Transverse colon (tissue), 4 donors: ENCODE results near the gene GPR101. TPM values are rescaled to one million over a fixed set of nuclear protein-coding genes. Genes with fewer than 3 reads are reported as not detected.
"Not testable (repeated sequence)": the region's sequence is repeated elsewhere in the genome, so short reads cannot be mapped to it uniquely, and the experiment has no call there.

Source experiments
- DNase-seq: peaks from one replicate; pipeline ENCODE4 v3.0.0-alpha.2; 2019
- H3K27ac ChIP-seq, 4 donors: fragments of 200-600 bp; sonication (generic); 2 replicates each; pipeline ENCODE4 v1.5.1; 2016 to 2018; ENCODE audit warnings: inconsistent platforms in 4 of 4
- H3K27me3 ChIP-seq: fragments of 200-600 bp; sonication (generic); 2 replicates; pipeline ENCODE4 v1.5.1; 2017; ENCODE audit warnings: inconsistent platforms
- H3K36me3 ChIP-seq, 4 donors: fragments of 200-600 bp; sonication (generic); 2 replicates each; pipeline ENCODE4 v1.5.1; 2017 to 2019; ENCODE audit warnings: inconsistent platforms in 4 of 4
- H3K4me1 ChIP-seq, 4 donors: fragments of 200-600 bp; sonication (generic); 2 replicates each; pipeline ENCODE4 v1.5.1; 2017 to 2020; ENCODE audit warnings: inconsistent platforms in 4 of 4
- H3K4me3 ChIP-seq, 4 donors: fragments of 200-600 bp; sonication (generic); 1 replicate in 1 of 4; 2 replicates in 3 of 4; pipeline versions ENCODE4 v1.5.1 to v1.6.1; 2017 to 2019; ENCODE audit warnings: inconsistent platforms in 4 of 4
- H3K9me3 ChIP-seq, 2 donors: fragments of 200-600 bp; sonication (generic); 2 replicates each; pipeline ENCODE4 v1.5.1; 2017 to 2019; ENCODE audit warnings: inconsistent platforms in 2 of 2
- CTCF ChIP-seq, 5 experiments: fragments of 200-600 bp in 3 of 5; fragments of 450-650 bp in 2 of 5; sonication (generic) in 3 of 5; IDR thresholded peaks; 1 replicate in 2 of 5; 2 replicates in 3 of 5; pipeline ENCODE4 v1.5.1; 2016 to 2017; ENCODE audit warnings: antibody characterized with exemption in 5 of 5, inconsistent platforms in 3 of 5, mild to moderate bottlenecking in 2 of 5, moderate library complexity in 1 of 5
- EP300 ChIP-seq: sonication (generic); formaldehyde crosslinking; IDR thresholded peaks from one replicate; pipeline ENCODE4 v1.6.1; 2017; ENCODE audit warnings: antibody characterized with exemption, low read depth
- POLR2A ChIP-seq: fragments of 450-650 bp; IDR thresholded peaks from one replicate; pipeline ENCODE4 v1.6.1; 2016; ENCODE audit warnings: antibody characterized with exemption, mild to moderate bottlenecking, moderate library complexity
- POLR2AphosphoS5 ChIP-seq, 3 donors: sonication (generic); formaldehyde crosslinking; IDR thresholded peaks; one replicate each; pipeline ENCODE4 v1.6.1; 2016; ENCODE audit warnings: antibody characterized with exemption in 3 of 3
- WGBS, 2 donors: methylation state at CpG; one replicate each; pipeline ENCODE4 v1.1.5; 2018; ENCODE audit warnings: low coverage in 1 of 2; 5-methylcytosine and 5-hydroxymethylcytosine counted together
- in situ Hi-C, 4 donors: fragments of 200-750 bp; cut with MboI; loops; one replicate each; pipeline versions ENCODE4 v1.15.0 to v1.15.1; 2017; ENCODE audit warnings: low sequenced_read_pairs in 3 of 4, low pct_ligation_motif_present in 1 of 4, low pct_unique_long_range_greater_than_20kb in 1 of 4
- intact Hi-C: fragments of 100-400 bp; cut with DNase I; formaldehyde crosslinking; loops from one replicate; pipeline ENCODE4 v1.15.1; 2023; ENCODE audit warnings: low total_unique reads
- total RNA-seq, 4 donors: library from RNA; depleted of rRNA; stranded (reverse); fragments of >200 nt; gene quantifications; one replicate each; pipeline ENCODE4 v1.1.0, GENCODE V29; 2016

The GPR101 gene
- total RNA-seq, 4 donors from 2014 or later: not detected

GRCh38 chrX:137025930-137026329, 7.9 kb downstream of the GPR101 start:
- Histone ChIP-seq H3K36me3 (no peaks in the 10 kb centered on the region), H3K27ac (no peak overlapping the region), H3K4me3 (no peak overlapping the region), H3K4me1 (no peaks in the 10 kb centered on the region), H3K27me3 (peaks cover 9% of the 10 kb centered on the region), H3K9me3 (no peaks in the 10 kb centered on the region)
- no peak for TF ChIP-seq EP300
- no peak for TF ChIP-seq POLR2A
- no peak for TF ChIP-seq POLR2AphosphoS5 (IDR thresholded peaks at IDR 0.05)
- no peak for TF ChIP-seq CTCF (IDR thresholded peaks at IDR 0.05)
- intact Hi-C loops: no loop called here
- 49% methylated on average over 5 of the region's 5 CpGs; no CpG with 5 or more reads in 1 of the 2 donors for WGBS, 2 donors
- in situ Hi-C loops: no loop called here
- no peak for DNase-seq

- H3K4me1 ChIP-seq, H3K4me3 ChIP-seq, DNase-seq, H3K36me3 ChIP-seq, in situ Hi-C loops, H3K27ac ChIP-seq, intact Hi-C loops, H3K27me3 ChIP-seq, H3K9me3 ChIP-seq: not testable (repeated sequence)
- WGBS, 2 donors: no CpG with 5 or more reads among the region's 31 CpGs
These were observed 33.6 kb downstream of the GPR101 start for GRCh38 chrX:137000236-137000635.

- no peak overlapping the region for H3K27ac ChIP-seq
- H3K27me3 ChIP-seq: no peaks in the 10 kb centered on the region
- no peaks in the 10 kb centered on the region for H3K36me3 ChIP-seq
- H3K9me3 ChIP-seq: no peaks in the 10 kb centered on the region
- H3K4me1 ChIP-seq: no peaks in the 10 kb centered on the region
- no peak for TF ChIP-seq CTCF (IDR thresholded peaks at IDR 0.05)
- no peak for TF ChIP-seq POLR2A
- TF ChIP-seq POLR2AphosphoS5 (IDR thresholded peaks at IDR 0.05): no peak
- no peak for TF ChIP-seq EP300
- intact Hi-C loops (no loop called here), in situ Hi-C loops (no loop called here)
- DNase-seq: no peak
- H3K4me3 ChIP-seq: no peak overlapping the region
- 47% methylated on average over 3 of the region's 3 CpGs; no CpG with 5 or more reads in 1 of the 2 donors for WGBS, 2 donors
These were observed 34.8 kb downstream of the GPR101 start for GRCh38 chrX:136999024-136999423.

Other genes starting within 250 kb of the GPR101 start
- gene RBMX, start 153.3 kb downstream of the GPR101 start, total RNA-seq: 100 to 1,000 TPM; 116 to 212 (median 206) TPM